ENCODE data around the gene MYO6. TPM values are rescaled to one million over a fixed set of nuclear protein-coding genes. Genes with fewer than 3 reads are reported as not detected.

MYO6 gene
- total and polyA plus RNA-seq, 2 of the 4 experiments (the other 2 are of a cell fraction): 6.1 to 6.8 TPM

DNA sequence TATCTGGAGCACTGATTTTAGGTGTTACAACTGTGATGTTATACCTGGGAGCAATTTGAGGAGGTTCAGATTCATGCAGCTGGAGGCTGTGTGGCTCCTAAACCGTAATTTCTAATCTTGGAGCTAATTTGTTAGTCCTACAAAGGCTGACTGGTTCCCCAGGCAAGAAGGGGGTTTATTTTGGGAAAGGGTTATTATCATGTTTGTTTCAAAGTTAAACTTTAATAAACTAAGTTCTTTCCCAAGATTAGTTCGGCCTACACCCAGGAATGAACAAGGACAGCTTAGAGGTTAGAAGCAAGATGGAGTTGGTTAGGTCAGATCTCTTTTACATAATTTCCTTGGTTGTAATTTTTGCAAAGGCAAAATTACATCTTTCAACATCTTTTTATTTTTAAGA is 135.8 kb downstream of the MYO6 start:
- in situ Hi-C loops (cut with MboI; ENCODE audit: low sequenced_read_pairs): no loop called here
- H4K20me1 ChIP-seq (ENCODE audit: insufficient read depth, low read length): no peaks in the 10 kb centered on the region
- DNase-seq (no peak), ATAC-seq (ENCODE audit: low read depth) (no peak)
- H2BK15ac ChIP-seq (ENCODE audit: low read depth, low read length): no peak overlapping the region
- no peak overlapping the region for H3K4ac ChIP-seq (ENCODE audit: low read depth, low read length)
- no peak overlapping the region for H2AK9ac ChIP-seq (replicated peaks; ENCODE audit: low read depth, low read length, poor library complexity)
- no peaks in the 10 kb centered on the region for H3K9me1 ChIP-seq (ENCODE audit: insufficient read depth, low read length)
- dilution Hi-C loops (cut with HindIII; ENCODE audit: low sequenced_read_pairs, unreplicated experiment): no loop called here
- TF ChIP-seq RAD21 (IDR thresholded peaks at IDR 0.05; ENCODE audit: low read length): no peak
- no peak for TF ChIP-seq BHLHE40 (IDR thresholded peaks at IDR 0.05; ENCODE audit: low read depth, low read length)
- no peak for TF ChIP-seq NFE2L2 (IDR thresholded peaks at IDR 0.05; ENCODE audit: low read depth, low read length)
- TF ChIP-seq USF2 (IDR thresholded peaks at IDR 0.05; ENCODE audit: low read depth, low read length): no peak
- TF ChIP-seq CEBPB (IDR thresholded peaks at IDR 0.05; ENCODE audit: low read depth, low read length): no peak
- no peak for TF ChIP-seq ELK1 (IDR thresholded peaks at IDR 0.05; ENCODE audit: borderline replicate concordance, low read depth, low read length)
- TF ChIP-seq RFX5 (IDR thresholded peaks at IDR 0.05; ENCODE audit: low read depth, low read length): no peak
- no peak for TF ChIP-seq MAFK (IDR thresholded peaks at IDR 0.05; ENCODE audit: low read depth, low read length)
- no peak for TF ChIP-seq MAZ (IDR thresholded peaks at IDR 0.05; ENCODE audit: borderline replicate concordance, low read depth, low read length)
- TF ChIP-seq RCOR1 (IDR thresholded peaks at IDR 0.05; ENCODE audit: insufficient replicate concordance, low read length): no peak
- no peak for TF ChIP-seq POLR2A (IDR thresholded peaks at IDR 0.05; ENCODE audit: low read depth, low read length)
- no peak for TF ChIP-seq CHD1 (IDR thresholded peaks at IDR 0.05; ENCODE audit: low read depth, low read length)
- TF ChIP-seq FOS (IDR thresholded peaks at IDR 0.05; ENCODE audit: low read depth, low read length): no peak
- no peak for TF ChIP-seq MXI1 (IDR thresholded peaks at IDR 0.05; ENCODE audit: borderline replicate concordance, low read depth, low read length)
- TF ChIP-seq CTCF (conservative IDR thresholded peaks at IDR 0.05; ENCODE audit: low read depth, low read length): no peak
- peaks cover 2% of the 10 kb centered on the region; the same call in 1 of the 2 replicates for H3K4me1 ChIP-seq (ENCODE audit: control insufficient read depth, insufficient read depth, low read length)
- ChIA-PET POLR2A (ENCODE audit: unreplicated experiment) (no interaction called here), CTCF (no interaction called here)
- H2BK5ac ChIP-seq (ENCODE audit: low read depth, low read length, poor library complexity, severe bottlenecking): no peak overlapping the region
- H3K9me3 ChIP-seq (ENCODE audit: control insufficient read depth, insufficient read depth, low read length): no peaks in the 10 kb centered on the region
- intact Hi-C loops (cut with micrococcal nuclease): no loop called here
- H3K4me3 ChIP-seq (ENCODE audit: insufficient read depth, low read depth, low read length): no peak overlapping the region
- no peak overlapping the region for H2BK20ac ChIP-seq (ENCODE audit: low read depth, low read length)
- H3K27me3 ChIP-seq (ENCODE audit: control insufficient read depth, insufficient read depth, low read length): no peaks in the 10 kb centered on the region
- H3K23ac ChIP-seq (ENCODE audit: low read depth, low read length): no peak overlapping the region
- no TSS peak for BruUV-seq (replicated peaks)
- no peak overlapping the region for H3K27ac ChIP-seq (ENCODE audit: insufficient read depth, low read length)
- H3K79me1 ChIP-seq (ENCODE audit: low read depth in 1 of 2, low read length in 2 of 2): no peaks in the 10 kb centered on the region
- H2BK120ac ChIP-seq (ENCODE audit: low read depth, low read length): no peak overlapping the region
- H3K56ac ChIP-seq (ENCODE audit: extremely low read depth, insufficient read depth, low read length): no peak overlapping the region
- no peak overlapping the region for H3K18ac ChIP-seq (ENCODE audit: low read depth, low read length)
- no peak overlapping the region for H3K14ac ChIP-seq (replicated peaks; ENCODE audit: low read depth, low read length)
- no peak overlapping the region for H2AFZ ChIP-seq (replicated peaks; ENCODE audit: low read length, poor library complexity)
- H3K36me3 ChIP-seq (ENCODE audit: control insufficient read depth, insufficient read depth, low read length): peaks cover 3% of the 10 kb centered on the region; the same call in 1 of the 2 replicates
- no peak overlapping the region for H4K91ac ChIP-seq (ENCODE audit: insufficient read depth, low read depth, low read length)
- H4K5ac ChIP-seq (ENCODE audit: low read depth, low read length): no peak overlapping the region
- H4K8ac ChIP-seq (ENCODE audit: low read depth in 2 of 2, low read length in 2 of 2): no peak overlapping the region
- no peak overlapping the region for H2AK5ac ChIP-seq (ENCODE audit: low read depth, low read length)
- whole genome bisulfite sequencing, 2 experiments (ENCODE audit: extremely low coverage in 2 of 2, insufficient read length in 1 of 2): no CpG with 5 or more reads among the region's 2 CpGs
- no peak overlapping the region for H3K9ac ChIP-seq (ENCODE audit: low read depth, low read length)
- H3K4me2 ChIP-seq (ENCODE audit: low read depth, low read length): no peak overlapping the region

Data from IMR-90 (cell line).